Body of pancreas (tissue), 4 donors: ENCODE results near the gene GPC1.

ENCODE experiments used
- POLR2A ChIP-seq, 3 donors: fragments of 450-650 bp; IDR thresholded peaks; one replicate each; pipeline ENCODE4 v1.6.1; 2016; ENCODE audit warnings: antibody characterized with exemption in 3 of 3, mild to moderate bottlenecking in 2 of 3
- TF ChIP-seq, protein P1 (sequence below), 7 experiments: fragments of 450-650 bp in 4 of 7; fragments of 200-600 bp in 3 of 7; sonication (generic) in 3 of 7; IDR thresholded peaks; one replicate each; pipeline ENCODE4 v1.5.1; 2016 to 2019; ENCODE audit warnings: antibody characterized with exemption in 7 of 7

DNA sequence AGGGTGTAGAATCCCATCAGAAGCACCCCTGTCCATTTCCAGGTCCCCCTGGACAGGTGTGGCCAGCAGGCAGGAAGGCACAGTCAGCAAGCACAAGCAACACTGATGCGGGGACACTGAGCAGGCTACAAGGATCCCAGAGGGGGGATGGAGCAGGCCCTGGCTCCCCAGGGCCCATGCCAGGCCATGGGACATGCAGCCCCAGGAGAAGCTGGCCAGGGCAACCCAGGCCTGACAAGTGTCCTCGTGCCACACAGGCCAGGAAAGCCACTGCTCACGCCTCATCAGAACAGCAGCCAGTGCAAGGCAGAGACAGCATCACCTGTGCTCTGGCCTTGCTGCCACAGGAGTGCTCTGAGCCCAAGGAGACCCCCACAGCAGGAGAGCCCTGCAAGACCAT, 14.1 kb upstream of the GPC1 start:
- TF ChIP-seq, protein P1, sequence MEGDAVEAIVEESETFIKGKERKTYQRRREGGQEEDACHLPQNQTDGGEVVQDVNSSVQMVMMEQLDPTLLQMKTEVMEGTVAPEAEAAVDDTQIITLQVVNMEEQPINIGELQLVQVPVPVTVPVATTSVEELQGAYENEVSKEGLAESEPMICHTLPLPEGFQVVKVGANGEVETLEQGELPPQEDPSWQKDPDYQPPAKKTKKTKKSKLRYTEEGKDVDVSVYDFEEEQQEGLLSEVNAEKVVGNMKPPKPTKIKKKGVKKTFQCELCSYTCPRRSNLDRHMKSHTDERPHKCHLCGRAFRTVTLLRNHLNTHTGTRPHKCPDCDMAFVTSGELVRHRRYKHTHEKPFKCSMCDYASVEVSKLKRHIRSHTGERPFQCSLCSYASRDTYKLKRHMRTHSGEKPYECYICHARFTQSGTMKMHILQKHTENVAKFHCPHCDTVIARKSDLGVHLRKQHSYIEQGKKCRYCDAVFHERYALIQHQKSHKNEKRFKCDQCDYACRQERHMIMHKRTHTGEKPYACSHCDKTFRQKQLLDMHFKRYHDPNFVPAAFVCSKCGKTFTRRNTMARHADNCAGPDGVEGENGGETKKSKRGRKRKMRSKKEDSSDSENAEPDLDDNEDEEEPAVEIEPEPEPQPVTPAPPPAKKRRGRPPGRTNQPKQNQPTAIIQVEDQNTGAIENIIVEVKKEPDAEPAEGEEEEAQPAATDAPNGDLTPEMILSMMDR (IDR thresholded peaks at IDR 0.05): no peak
- TF ChIP-seq POLR2A (IDR thresholded peaks at IDR 0.05): no peak
